ENCODE data around the gene PDCD4.

DNA sequence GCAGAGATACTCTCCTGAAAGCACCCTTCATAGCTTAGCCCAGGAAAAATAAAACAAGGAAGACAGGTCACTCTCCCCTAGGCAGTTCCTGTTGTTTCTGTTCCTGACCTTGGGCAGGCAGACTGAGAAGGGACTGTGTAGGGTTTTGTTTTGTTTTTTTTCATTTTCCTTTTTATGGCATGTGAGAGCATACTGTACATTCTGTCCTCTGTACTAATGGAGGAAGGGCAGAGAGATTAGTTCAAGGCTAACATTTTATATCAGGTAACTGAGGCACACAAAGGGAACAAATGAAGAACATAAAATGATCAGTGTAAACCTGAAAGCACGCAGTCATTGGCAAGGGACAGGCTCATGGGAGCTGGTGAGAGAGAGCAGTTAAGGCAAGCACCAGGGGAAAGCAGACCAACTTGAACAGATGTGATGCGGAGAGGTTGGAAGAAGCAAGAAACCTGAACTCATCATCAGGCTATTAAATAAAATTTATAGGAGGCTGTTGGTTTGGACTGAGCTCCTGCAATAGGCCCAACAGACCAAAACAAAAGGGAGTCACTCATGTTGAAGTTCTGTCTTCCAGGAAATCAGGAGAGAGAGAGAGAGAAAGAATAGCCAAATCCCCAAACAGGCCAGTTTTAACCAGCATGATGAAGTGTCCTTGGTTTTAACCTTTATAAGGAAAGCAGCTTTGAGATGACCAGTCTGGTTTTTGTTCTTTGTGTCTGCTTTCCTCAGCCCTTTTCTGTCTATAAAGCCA, 34.1 kb upstream of the PDCD4 start:
- TF ChIP-seq, protein P1, sequence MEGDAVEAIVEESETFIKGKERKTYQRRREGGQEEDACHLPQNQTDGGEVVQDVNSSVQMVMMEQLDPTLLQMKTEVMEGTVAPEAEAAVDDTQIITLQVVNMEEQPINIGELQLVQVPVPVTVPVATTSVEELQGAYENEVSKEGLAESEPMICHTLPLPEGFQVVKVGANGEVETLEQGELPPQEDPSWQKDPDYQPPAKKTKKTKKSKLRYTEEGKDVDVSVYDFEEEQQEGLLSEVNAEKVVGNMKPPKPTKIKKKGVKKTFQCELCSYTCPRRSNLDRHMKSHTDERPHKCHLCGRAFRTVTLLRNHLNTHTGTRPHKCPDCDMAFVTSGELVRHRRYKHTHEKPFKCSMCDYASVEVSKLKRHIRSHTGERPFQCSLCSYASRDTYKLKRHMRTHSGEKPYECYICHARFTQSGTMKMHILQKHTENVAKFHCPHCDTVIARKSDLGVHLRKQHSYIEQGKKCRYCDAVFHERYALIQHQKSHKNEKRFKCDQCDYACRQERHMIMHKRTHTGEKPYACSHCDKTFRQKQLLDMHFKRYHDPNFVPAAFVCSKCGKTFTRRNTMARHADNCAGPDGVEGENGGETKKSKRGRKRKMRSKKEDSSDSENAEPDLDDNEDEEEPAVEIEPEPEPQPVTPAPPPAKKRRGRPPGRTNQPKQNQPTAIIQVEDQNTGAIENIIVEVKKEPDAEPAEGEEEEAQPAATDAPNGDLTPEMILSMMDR (IDR thresholded peaks at IDR 0.05; ENCODE audit: low read depth, low read length, missing input control), result no peak
- no peak for TF ChIP-seq RXRA (IDR thresholded peaks at IDR 0.05)
- TF ChIP-seq TAF1 (conservative IDR thresholded peaks at IDR 0.05), result no peak
- TF ChIP-seq RAD21 (IDR thresholded peaks at IDR 0.05), result no peak
- TF ChIP-seq, protein P2, sequence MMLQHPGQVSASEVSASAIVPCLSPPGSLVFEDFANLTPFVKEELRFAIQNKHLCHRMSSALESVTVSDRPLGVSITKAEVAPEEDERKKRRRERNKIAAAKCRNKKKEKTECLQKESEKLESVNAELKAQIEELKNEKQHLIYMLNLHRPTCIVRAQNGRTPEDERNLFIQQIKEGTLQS (IDR thresholded peaks at IDR 0.05), result no peak
- TF ChIP-seq YY1 (IDR thresholded peaks at IDR 0.05), result no peak
- TF ChIP-seq FOXA1 (IDR thresholded peaks at IDR 0.05), result no peak
- TF ChIP-seq, protein P3, sequence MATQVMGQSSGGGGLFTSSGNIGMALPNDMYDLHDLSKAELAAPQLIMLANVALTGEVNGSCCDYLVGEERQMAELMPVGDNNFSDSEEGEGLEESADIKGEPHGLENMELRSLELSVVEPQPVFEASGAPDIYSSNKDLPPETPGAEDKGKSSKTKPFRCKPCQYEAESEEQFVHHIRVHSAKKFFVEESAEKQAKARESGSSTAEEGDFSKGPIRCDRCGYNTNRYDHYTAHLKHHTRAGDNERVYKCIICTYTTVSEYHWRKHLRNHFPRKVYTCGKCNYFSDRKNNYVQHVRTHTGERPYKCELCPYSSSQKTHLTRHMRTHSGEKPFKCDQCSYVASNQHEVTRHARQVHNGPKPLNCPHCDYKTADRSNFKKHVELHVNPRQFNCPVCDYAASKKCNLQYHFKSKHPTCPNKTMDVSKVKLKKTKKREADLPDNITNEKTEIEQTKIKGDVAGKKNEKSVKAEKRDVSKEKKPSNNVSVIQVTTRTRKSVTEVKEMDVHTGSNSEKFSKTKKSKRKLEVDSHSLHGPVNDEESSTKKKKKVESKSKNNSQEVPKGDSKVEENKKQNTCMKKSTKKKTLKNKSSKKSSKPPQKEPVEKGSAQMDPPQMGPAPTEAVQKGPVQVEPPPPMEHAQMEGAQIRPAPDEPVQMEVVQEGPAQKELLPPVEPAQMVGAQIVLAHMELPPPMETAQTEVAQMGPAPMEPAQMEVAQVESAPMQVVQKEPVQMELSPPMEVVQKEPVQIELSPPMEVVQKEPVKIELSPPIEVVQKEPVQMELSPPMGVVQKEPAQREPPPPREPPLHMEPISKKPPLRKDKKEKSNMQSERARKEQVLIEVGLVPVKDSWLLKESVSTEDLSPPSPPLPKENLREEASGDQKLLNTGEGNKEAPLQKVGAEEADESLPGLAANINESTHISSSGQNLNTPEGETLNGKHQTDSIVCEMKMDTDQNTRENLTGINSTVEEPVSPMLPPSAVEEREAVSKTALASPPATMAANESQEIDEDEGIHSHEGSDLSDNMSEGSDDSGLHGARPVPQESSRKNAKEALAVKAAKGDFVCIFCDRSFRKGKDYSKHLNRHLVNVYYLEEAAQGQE (IDR thresholded peaks at IDR 0.05), result no peak
- no peak for TF ChIP-seq JUND (IDR thresholded peaks at IDR 0.05)
- TF ChIP-seq SP1 (IDR thresholded peaks at IDR 0.05), result peak; percentile 17
- TF ChIP-seq, protein P4, sequence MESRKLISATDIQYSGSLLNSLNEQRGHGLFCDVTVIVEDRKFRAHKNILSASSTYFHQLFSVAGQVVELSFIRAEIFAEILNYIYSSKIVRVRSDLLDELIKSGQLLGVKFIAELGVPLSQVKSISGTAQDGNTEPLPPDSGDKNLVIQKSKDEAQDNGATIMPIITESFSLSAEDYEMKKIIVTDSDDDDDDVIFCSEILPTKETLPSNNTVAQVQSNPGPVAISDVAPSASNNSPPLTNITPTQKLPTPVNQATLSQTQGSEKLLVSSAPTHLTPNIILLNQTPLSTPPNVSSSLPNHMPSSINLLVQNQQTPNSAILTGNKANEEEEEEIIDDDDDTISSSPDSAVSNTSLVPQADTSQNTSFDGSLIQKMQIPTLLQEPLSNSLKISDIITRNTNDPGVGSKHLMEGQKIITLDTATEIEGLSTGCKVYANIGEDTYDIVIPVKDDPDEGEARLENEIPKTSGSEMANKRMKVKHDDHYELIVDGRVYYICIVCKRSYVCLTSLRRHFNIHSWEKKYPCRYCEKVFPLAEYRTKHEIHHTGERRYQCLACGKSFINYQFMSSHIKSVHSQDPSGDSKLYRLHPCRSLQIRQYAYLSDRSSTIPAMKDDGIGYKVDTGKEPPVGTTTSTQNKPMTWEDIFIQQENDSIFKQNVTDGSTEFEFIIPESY (IDR thresholded peaks at IDR 0.05), result no peak
- TF ChIP-seq, protein P5, sequence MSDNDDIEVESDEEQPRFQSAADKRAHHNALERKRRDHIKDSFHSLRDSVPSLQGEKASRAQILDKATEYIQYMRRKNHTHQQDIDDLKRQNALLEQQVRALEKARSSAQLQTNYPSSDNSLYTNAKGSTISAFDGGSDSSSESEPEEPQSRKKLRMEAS (IDR thresholded peaks at IDR 0.05), result no peak
- TF ChIP-seq GABPA (IDR thresholded peaks at IDR 0.05 in 1 of 2, conservative IDR thresholded peaks at IDR 0.05 in 1 of 2), result no peak

All from liver (tissue), 3 donors.